ENCODE data around the gene TTLL13. TPM values are rescaled to one million over a fixed set of nuclear protein-coding genes. Genes with fewer than 3 reads are reported as not detected.

Gene TTLL13
- total RNA-seq, 2 donors from 2014 or later: 0.49 to 1.0 TPM

- no peak for ATAC-seq
- no peaks in the 10 kb centered on the region for H3K9me3 Mint-ChIP-seq
- no peaks in the 10 kb centered on the region for H3K36me3 Mint-ChIP-seq
- no peak for DNase-seq (ENCODE audit: low spot score in 2 of 2)
- H3K27ac Mint-ChIP-seq: peak overlapping the region in 1 of 2 donors; percentile 65
Measured at GRCh38 chr15:90212221-90213098, 36.9 kb upstream of the TTLL13 start.

GRCh38 chr15:90213122-90213817 is 36.1 kb upstream of the TTLL13 start:
- no peak for DNase-seq (ENCODE audit: low spot score in 2 of 2)

GRCh38 chr15:90213818-90214204 is 35.5 kb upstream of the TTLL13 start:
- DNase-seq (ENCODE audit: low spot score in 2 of 2) (no peak), ATAC-seq (no peak)
- no peaks in the 10 kb centered on the region for H3K9me3 Mint-ChIP-seq
- no peak overlapping the region for H3K27ac Mint-ChIP-seq
- H3K36me3 Mint-ChIP-seq: no peaks in the 10 kb centered on the region

More at GRCh38 chr15:90213122-90213817, 36.1 kb upstream of the TTLL13 start:
- no peaks in the 10 kb centered on the region for H3K36me3 Mint-ChIP-seq
- no peaks in the 10 kb centered on the region for H3K9me3 Mint-ChIP-seq
- ATAC-seq: no peak
- no peak overlapping the region for H3K27ac Mint-ChIP-seq

GRCh38 chr15:90214553-90215196 is 34.7 kb upstream of the TTLL13 start:
- Mint-ChIP-seq H3K36me3 (no peaks in the 10 kb centered on the region), H3K27ac (peak overlapping the region in 1 of 2 donors; percentile 58), H3K9me3 (no peaks in the 10 kb centered on the region)
- DNase-seq (ENCODE audit: low spot score in 2 of 2) (no peak), ATAC-seq (no peak)

- ATAC-seq: no peak
- Mint-ChIP-seq H3K9me3 (no peaks in the 10 kb centered on the region), H3K36me3 (no peaks in the 10 kb centered on the region), H3K27ac (peak overlapping the region in 1 of 2 donors; percentile 41)
- no peak for DNase-seq (ENCODE audit: low spot score in 2 of 2)
Measured at GRCh38 chr15:90217671-90218394, 31.5 kb upstream of the TTLL13 start.

- H3K9me3 Mint-ChIP-seq: no peaks in the 10 kb centered on the region
- ATAC-seq: peak; percentile 63 to 81
- H3K36me3 Mint-ChIP-seq: no peaks in the 10 kb centered on the region
- peak in 1 of 2 donors; percentile 71 for DNase-seq (ENCODE audit: low spot score in 2 of 2)
- H3K27ac Mint-ChIP-seq: peak overlapping the region in 1 of 2 donors; percentile 2
Measured at GRCh38 chr15:90219421-90220141, 29.8 kb upstream of the TTLL13 start.

GRCh38 chr15:90221246-90221900 is 28.0 kb upstream of the TTLL13 start:
- ATAC-seq (peak; percentile 50 to 66), DNase-seq (ENCODE audit: low spot score in 2 of 2) (peak in 1 of 2 donors; percentile 41)
- H3K9me3 Mint-ChIP-seq: no peaks in the 10 kb centered on the region
- H3K27ac Mint-ChIP-seq: no peak overlapping the region
- H3K36me3 Mint-ChIP-seq: no peaks in the 10 kb centered on the region

GRCh38 chr15:90222547-90222946 is 26.8 kb upstream of the TTLL13 start:
- no peak for ATAC-seq
- no peaks in the 10 kb centered on the region for H3K9me3 Mint-ChIP-seq
- no peaks in the 10 kb centered on the region for H3K36me3 Mint-ChIP-seq
- no peak for DNase-seq (ENCODE audit: low spot score in 2 of 2)
- no peak overlapping the region for H3K27ac Mint-ChIP-seq

GRCh38 chr15:90223441-90224165 is 25.8 kb upstream of the TTLL13 start:
- Mint-ChIP-seq H3K9me3 (no peaks in the 10 kb centered on the region), H3K36me3 (no peaks in the 10 kb centered on the region)

GRCh38 chr15:90225047-90225446 is 24.3 kb upstream of the TTLL13 start:
- H3K9me3 Mint-ChIP-seq: no peaks in the 10 kb centered on the region
- peaks cover 0 to 3% of the 10 kb centered on the region in 2 donors for H3K36me3 Mint-ChIP-seq
- no peak for DNase-seq (ENCODE audit: low spot score in 2 of 2)
- H3K27ac Mint-ChIP-seq: no peak overlapping the region
- no peak for ATAC-seq

More at GRCh38 chr15:90223441-90224165, 25.8 kb upstream of the TTLL13 start:
- no peak for DNase-seq (ENCODE audit: low spot score in 2 of 2)
- no peak overlapping the region for H3K27ac Mint-ChIP-seq
- no peak for ATAC-seq

GRCh38 chr15:90225504-90226234 is 23.7 kb upstream of the TTLL13 start:
- H3K27ac Mint-ChIP-seq: peak overlapping the region in 1 of 2 donors; percentile 8
- ATAC-seq (no peak), DNase-seq (ENCODE audit: low spot score in 2 of 2) (no peak)
- H3K36me3 Mint-ChIP-seq: peaks cover 0 to 9% of the 10 kb centered on the region in 2 donors
- no peaks in the 10 kb centered on the region for H3K9me3 Mint-ChIP-seq

- DNase-seq (ENCODE audit: low spot score in 2 of 2) (no peak), ATAC-seq (no peak)
- Mint-ChIP-seq H3K27ac (peak overlapping the region in 1 of 2 donors; percentile 29), H3K36me3 (peaks cover 12 to 22% of the 10 kb centered on the region in 2 donors), H3K9me3 (no peaks in the 10 kb centered on the region)
Measured at GRCh38 chr15:90227336-90227735, 22.0 kb upstream of the TTLL13 start.

GRCh38 chr15:90227816-90228772 is 21.3 kb upstream of the TTLL13 start:
- H3K27ac Mint-ChIP-seq: peak overlapping the region in 1 of 2 donors; percentile 36
- peaks cover 19 to 29% of the 10 kb centered on the region in 2 donors for H3K36me3 Mint-ChIP-seq
- H3K9me3 Mint-ChIP-seq: no peaks in the 10 kb centered on the region
- DNase-seq (ENCODE audit: low spot score in 2 of 2) (no peak), ATAC-seq (no peak)

Measured in activated naive CD4-positive, alpha-beta T cell treated with anti-CD3 and anti-CD28 coated beads, Interleukin-2, amount 50 U/mL, for 72 hours (primary cell).